H1 (cell line): ENCODE results near the gene CCL4. TPM values are rescaled to one million over a fixed set of nuclear protein-coding genes. Genes with fewer than 3 reads are reported as not detected.
"Not testable (repeated sequence)": the region's sequence is repeated elsewhere in the genome, so short reads cannot be mapped to it uniquely, and the experiment has no call there.

ENCODE experiments used
- CTCF ChIA-PET: fragments of 300-600 bp; sonication (Branson Sonifier 250); formaldehyde crosslinking; loops from one replicate; lab custom pipeline; 2021; ENCODE audit not compliant: partially characterized antibody; lab: Charles Lee
- POLR2A ChIA-PET: fragments of 300-600 bp; sonication (Branson Sonifier 250); formaldehyde crosslinking; loops from one replicate; lab custom pipeline; 2021; ENCODE audit warnings: inconsistent platforms; ENCODE audit not compliant: partially characterized antibody; lab: Charles Lee
- DNase-seq, 2 experiments: peaks; one replicate each; pipeline versions ENCODE4 v3.0.0 to v3.0.0-alpha.2; 2010 to 2022; ENCODE audit warnings: low spot score in 2 of 2, low read depth in 1 of 2, mixed read lengths in 1 of 2
- FAIRE-seq: peaks from 2 replicates; lab custom pipeline; 2011; peaks lifted over from hg19 to GRCh38; lab: Jason Lieb, UNC
- H2AFZ ChIP-seq: 2 replicates; pipeline ENCODE4 v1.8.1; 2012; ENCODE audit warnings: low read length, inconsistent platforms
- H2AK5ac ChIP-seq: 2 replicates; pipeline ENCODE4 v1.6.1; 2013; ENCODE audit warnings: low read depth, low read length
- H2BK120ac ChIP-seq: replicated peaks from 2 replicates; pipeline ENCODE3; 2013; ENCODE audit warnings: low read depth, low read length, inconsistent platforms
- H2BK12ac ChIP-seq: 2 replicates; pipeline ENCODE4 v1.6.1; 2013; ENCODE audit warnings: low read depth, low read length
- H2BK15ac ChIP-seq: 2 replicates; pipeline ENCODE4 v1.6.1; 2013; ENCODE audit warnings: low read length
- H2BK20ac ChIP-seq: 2 replicates; pipeline ENCODE4 v1.6.1; 2013; ENCODE audit warnings: low read length
- H2BK5ac ChIP-seq: 2 replicates; pipeline ENCODE4 v1.6.1; 2013; ENCODE audit warnings: low read depth, low read length
- H3K14ac ChIP-seq: 2 replicates; pipeline ENCODE4 v1.6.1; 2013; ENCODE audit warnings: inconsistent platforms; ENCODE audit not compliant: insufficient read length
- H3K18ac ChIP-seq: 2 replicates; pipeline ENCODE4 v1.6.1; 2013; ENCODE audit warnings: low read length; ENCODE audit errors: extremely low read depth
- H3K23ac ChIP-seq: 2 replicates; pipeline ENCODE4 v1.6.1; 2013; ENCODE audit warnings: inconsistent platforms; ENCODE audit not compliant: insufficient read length
- H3K23me2 ChIP-seq: 2 replicates; pipeline ENCODE4 v1.6.1; 2013; ENCODE audit warnings: low read depth, low read length
- H3K27ac ChIP-seq: 2 replicates; pipeline ENCODE4 v1.6.1; 2011; ENCODE audit warnings: low read depth, low read length, inconsistent platforms
- H3K27me3 ChIP-seq, 4 experiments: replicated peaks in 1 of 4; 1 replicate in 1 of 4; 2 replicates in 3 of 4; pipeline versions ENCODE4 v1.6.1 to v1.8.1; 2011 to 2013; ENCODE audit warnings: low read length in 3 of 4, mild to moderate bottlenecking in 3 of 4, inconsistent platforms in 2 of 4, mixed read lengths in 2 of 4, moderate library complexity in 1 of 4; ENCODE audit not compliant: control insufficient read depth in 3 of 4, insufficient read depth in 3 of 4; ENCODE audit errors: extremely low read depth in 1 of 4
- H3K36me3 ChIP-seq, 4 experiments: 2 replicates each; pipeline versions ENCODE4 v1.6.1 to v1.8.1; 2011 to 2013; ENCODE audit warnings: mild to moderate bottlenecking in 4 of 4, low read length in 3 of 4, moderate library complexity in 2 of 4, control low read depth in 1 of 4, inconsistent platforms in 1 of 4; ENCODE audit not compliant: insufficient read depth in 4 of 4, control insufficient read depth in 2 of 4
- H3K4ac ChIP-seq: replicated peaks from 2 replicates; pipeline ENCODE3; 2013; ENCODE audit warnings: low read length, low read depth, mixed read lengths, inconsistent platforms; ENCODE audit not compliant: insufficient read length
- H3K4me1 ChIP-seq, 4 experiments: replicated peaks in 1 of 4; 1 replicate in 1 of 4; 2 replicates in 3 of 4; pipeline versions ENCODE4 v1.6.1 to v1.8.1; 2011 to 2013; ENCODE audit warnings: low read length in 3 of 4, inconsistent platforms in 2 of 4, mixed read lengths in 1 of 4; ENCODE audit not compliant: insufficient read depth in 4 of 4, control insufficient read depth in 3 of 4
- H3K4me2 ChIP-seq, 2 experiments: 2 replicates each; pipeline versions ENCODE4 v1.6.1 to v1.8.1; 2011 to 2013; ENCODE audit warnings: low read depth in 2 of 2, low read length in 2 of 2, control low read depth in 1 of 2, inconsistent platforms in 1 of 2, mild to moderate bottlenecking in 1 of 2; ENCODE audit not compliant: insufficient read depth in 1 of 2
- H3K4me3 ChIP-seq, 4 experiments: fragments of 200-600, 300-600 bp in 1 of 4; sonication (generic), shearing (Covaris generic), sonication (Bioruptor Twin) in 1 of 4; 2 replicates each; pipeline versions ENCODE4 v1.5.1 to v1.8.1; 2011 to 2016; ENCODE audit warnings: low read length in 4 of 4, low read depth in 3 of 4, control low read depth in 2 of 4, inconsistent platforms in 2 of 4, mild to moderate bottlenecking in 2 of 4, mixed read lengths in 1 of 4, moderate library complexity in 1 of 4; ENCODE audit not compliant: insufficient read depth in 2 of 4; ENCODE audit errors: extremely low read depth in 1 of 4
- H3K56ac ChIP-seq: replicated peaks from 2 replicates; pipeline ENCODE3; 2013; ENCODE audit warnings: low read depth, mild to moderate bottlenecking, mixed read lengths, low read length, inconsistent platforms; ENCODE audit not compliant: insufficient read length
- H3K79me1 ChIP-seq: 2 replicates; pipeline ENCODE4 v1.6.1; 2013; ENCODE audit warnings: low read depth, low read length, control low read depth
- H3K79me2 ChIP-seq, 2 experiments: 2 replicates each; pipeline versions ENCODE4 v1.6.1 to v1.8.1; 2012 to 2013; ENCODE audit warnings: low read length in 2 of 2, mild to moderate bottlenecking in 2 of 2, inconsistent platforms in 1 of 2; ENCODE audit not compliant: insufficient read depth in 2 of 2, control insufficient read depth in 1 of 2
- H3K9ac ChIP-seq, 4 experiments: replicated peaks in 1 of 4; 1 replicate in 1 of 4; 2 replicates in 3 of 4; pipeline versions ENCODE4 v1.6.1 to v1.8.1; 2011 to 2013; ENCODE audit warnings: low read depth in 3 of 4, low read length in 3 of 4, control low read depth in 2 of 4, mild to moderate bottlenecking in 2 of 4, moderate library complexity in 2 of 4, inconsistent platforms in 1 of 4; ENCODE audit errors: extremely low read depth in 1 of 4
- H3K9me3 ChIP-seq, 2 experiments: 2 replicates each; pipeline versions ENCODE4 v1.6.1 to v1.8.1; 2012 to 2013; ENCODE audit warnings: mild to moderate bottlenecking in 2 of 2, moderate library complexity in 2 of 2, control low read depth in 1 of 2, inconsistent platforms in 1 of 2, low read depth in 1 of 2, low read length in 1 of 2, mixed read lengths in 1 of 2; ENCODE audit not compliant: insufficient read depth in 2 of 2
- H4K20me1 ChIP-seq, 2 experiments: replicated peaks in 1 of 2; 2 replicates each; pipeline versions ENCODE3 to v1.8.1; 2011 to 2013; ENCODE audit warnings: inconsistent platforms in 2 of 2, low read length in 2 of 2, mild to moderate bottlenecking in 1 of 2; ENCODE audit not compliant: insufficient read depth in 2 of 2, control insufficient read depth in 1 of 2
- H4K5ac ChIP-seq: 2 replicates; pipeline ENCODE4 v1.6.1; 2013; ENCODE audit warnings: low read length, low read depth, mixed read lengths, inconsistent platforms; ENCODE audit not compliant: insufficient read length
- H4K8ac ChIP-seq: 2 replicates; pipeline ENCODE4 v1.8.0; 2013; ENCODE audit warnings: mild to moderate bottlenecking, moderate library complexity, low read length, inconsistent platforms; ENCODE audit not compliant: insufficient read depth; ENCODE audit errors: extremely low read depth
- H4K91ac ChIP-seq: replicated peaks from 2 replicates; pipeline ENCODE3; 2013; ENCODE audit warnings: low read length, mixed read lengths, inconsistent platforms; ENCODE audit not compliant: insufficient read length
- WGBS, 2 experiments: shearing (Covaris generic) in 1 of 2; methylation state at CpG; one replicate each; pipeline versions ENCODE4 v1.1.6 to v1.1.7; 2013 to 2015; ENCODE audit warnings: low lambda C conversion rate in 2 of 2, mixed read lengths in 2 of 2, inconsistent platforms in 1 of 2, low coverage in 1 of 2, missing lambda C conversion rate in 1 of 2; ENCODE audit not compliant: insufficient replicate concordance in 2 of 2, insufficient coverage in 1 of 2, insufficient read length in 1 of 2; ENCODE audit errors: extremely low coverage in 1 of 2, missing lambda C conversion rate in 1 of 2; 5-methylcytosine and 5-hydroxymethylcytosine counted together
- polyA plus RNA-seq, 7 experiments: library from polyadenylated mRNA; depleted of rRNA in 3 of 7; stranded (reverse) in 5 of 7; unstranded in 2 of 7; fragments of >200 nt in 5 of 7; fragments of 200-250 nt in 2 of 7; gene quantifications; 1 replicate in 5 of 7; 2 replicates in 1 of 7; 4 replicates in 1 of 7; pipeline versions ENCODE4 v1.2.1 to v1.2.3, GENCODE V29; 2011 to 2013; ENCODE audit warnings: missing spikeins in 2 of 7, mixed read lengths in 2 of 7
- total RNA-seq: library from RNA; stranded (reverse); fragmentation: NEBNext Ultra II Directional; extraction: Animal tissue kit (Norgen Biotek cat#: 25700); gene quantifications from 2 replicates; pipeline ENCODE4 v1.2.1, GENCODE V29; 2021

Gene CCL4
- total and polyA plus RNA-seq, 2 of the 8 experiments (the other 6 are each of a cell fraction or from before 2014, with no cell fraction given), result not detected

DNA sequence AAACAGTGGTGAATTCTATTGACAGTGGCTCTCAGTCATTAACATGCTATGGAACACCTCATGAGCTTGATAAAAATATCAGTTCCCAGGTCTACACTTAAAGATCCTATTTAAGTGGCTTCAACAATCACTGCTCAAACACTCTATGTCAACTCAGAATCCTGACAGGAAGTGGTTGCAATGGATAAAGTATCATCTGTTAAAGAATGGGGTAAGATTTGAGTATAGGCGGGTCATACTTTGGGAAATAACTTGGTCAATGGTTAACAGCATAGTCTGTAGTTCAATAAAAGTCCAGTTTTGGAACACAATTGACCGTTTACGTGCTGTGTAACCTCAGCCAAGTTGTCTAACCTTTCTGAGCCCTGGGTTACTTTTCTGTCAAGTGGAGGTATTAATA is 16.2 kb upstream of the CCL4 start:
- H3K4me2 ChIP-seq, FAIRE-seq, DNase-seq, H2BK5ac ChIP-seq, H3K14ac ChIP-seq, H3K27ac ChIP-seq, H2AK5ac ChIP-seq, H3K27me3 ChIP-seq, H2BK120ac ChIP-seq, H3K23me2 ChIP-seq, H4K8ac ChIP-seq, H2BK15ac ChIP-seq, H3K56ac ChIP-seq, H3K4me1 ChIP-seq, H2BK20ac ChIP-seq, H3K9ac ChIP-seq, H3K79me1 ChIP-seq, H3K23ac ChIP-seq, H3K36me3 ChIP-seq, H3K79me2 ChIP-seq, H3K4ac ChIP-seq, H4K20me1 ChIP-seq, H4K91ac ChIP-seq, H2AFZ ChIP-seq, H3K18ac ChIP-seq, CTCF ChIA-PET, H3K4me3 ChIP-seq, POLR2A ChIA-PET, H3K9me3 ChIP-seq, H4K5ac ChIP-seq, H2BK12ac ChIP-seq: not testable (repeated sequence)
- WGBS, 2 experiments, result 71% methylated on average over 1 of the region's 3 CpGs; no CpG with 5 or more reads in 1 of the 2 experiments

DNA sequence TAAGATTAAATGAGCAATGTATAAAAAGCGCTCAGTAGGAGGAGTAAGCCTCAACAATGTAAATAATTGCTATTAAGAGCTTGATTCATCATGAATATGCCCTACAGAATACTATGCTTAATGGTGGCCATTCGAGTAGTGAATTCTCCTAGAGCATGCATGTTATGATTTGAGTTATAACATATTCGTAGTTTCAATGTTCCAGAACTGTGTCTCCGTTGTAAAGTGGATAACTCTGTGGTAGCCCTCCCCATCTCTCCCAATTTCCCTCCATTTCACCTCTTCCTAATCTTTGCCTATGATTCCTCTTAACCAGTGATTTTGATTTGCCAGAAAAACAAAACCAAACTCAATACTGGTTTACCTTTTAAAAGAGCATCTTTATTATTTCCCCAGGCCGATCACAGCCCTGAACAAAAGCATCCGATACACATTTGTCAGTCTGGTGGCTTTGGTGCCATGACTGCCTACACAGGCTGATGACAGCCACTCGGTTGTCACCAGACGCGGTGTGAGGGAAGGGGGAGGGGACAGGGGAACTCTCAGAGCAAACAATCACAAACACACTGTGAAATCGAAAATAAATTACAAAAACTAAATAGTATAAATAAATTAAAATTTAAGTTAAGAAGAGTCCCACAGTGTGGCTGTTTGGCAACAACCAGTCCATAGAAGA is 15.6 kb upstream of the CCL4 start:
- H4K20me1 ChIP-seq, H2BK15ac ChIP-seq, H3K4ac ChIP-seq, H2BK120ac ChIP-seq, H2AK5ac ChIP-seq, DNase-seq, H2BK12ac ChIP-seq, H4K5ac ChIP-seq, POLR2A ChIA-PET, H3K27me3 ChIP-seq, H4K8ac ChIP-seq, FAIRE-seq, H3K56ac ChIP-seq, H2BK5ac ChIP-seq, H3K23ac ChIP-seq, H3K23me2 ChIP-seq, H4K91ac ChIP-seq, H3K4me3 ChIP-seq, H3K27ac ChIP-seq, H3K18ac ChIP-seq, H3K9ac ChIP-seq, H3K79me1 ChIP-seq, H3K36me3 ChIP-seq, H2BK20ac ChIP-seq, H3K79me2 ChIP-seq, H3K9me3 ChIP-seq, H3K4me1 ChIP-seq, H2AFZ ChIP-seq, H3K4me2 ChIP-seq, H3K14ac ChIP-seq: not testable (repeated sequence)
- WGBS, 2 experiments, result 95% methylated on average over 9 of the region's 10 CpGs; no CpG with 5 or more reads in 1 of the 2 experiments
- CTCF ChIA-PET, result interaction anchor here (0.9 to 1.3 kb wide), 3 partner anchors 15 to 32 kb away, joined by 3 to 9 read pairs (median 4); no protein-coding TSS in a partner anchor
